Endodermal cell (in vitro differentiated cells): Measurements from ENCODE around the gene LGR4. TPM values are rescaled to one million over a fixed set of nuclear protein-coding genes. Genes with fewer than 3 reads are reported as not detected.
A peak's percentile ranks its signal among the peaks of the same experiment; 100 is the strongest.

Experiments used
- DNase-seq: peaks from one replicate; pipeline ENCODE4 v3.0.0-alpha.2; 2017
- H3K27ac ChIP-seq: 2 replicates; pipeline ENCODE4 v1.5.1; 2013; ENCODE audit warnings: mild to moderate bottlenecking, low read depth, low read length, moderate library complexity
- H3K27me3 ChIP-seq: 2 replicates; pipeline ENCODE4 v1.6.1; 2013; ENCODE audit warnings: mild to moderate bottlenecking, low read length, moderate library complexity; ENCODE audit not compliant: insufficient read depth, control insufficient read depth, poor library complexity, severe bottlenecking
- H3K36me3 ChIP-seq: 2 replicates; pipeline ENCODE4 v1.7.0; 2013; ENCODE audit warnings: mild to moderate bottlenecking, low read length, moderate library complexity; ENCODE audit not compliant: control insufficient read depth, insufficient read depth
- H3K4me1 ChIP-seq: one replicate; pipeline ENCODE4 v1.7.0; 2013; ENCODE audit warnings: low read length; ENCODE audit not compliant: control insufficient read depth, insufficient read depth
- H3K4me3 ChIP-seq: 2 replicates; pipeline ENCODE4 v1.5.1; 2013; ENCODE audit warnings: mild to moderate bottlenecking, low read length, moderate library complexity
- H3K9ac ChIP-seq: 2 replicates; pipeline ENCODE4 v1.6.1; 2013; ENCODE audit warnings: mild to moderate bottlenecking, low read length, moderate library complexity; ENCODE audit not compliant: poor library complexity, severe bottlenecking; ENCODE audit errors: extremely low read depth
- H3K9me3 ChIP-seq: 2 replicates; pipeline ENCODE4 v1.6.1; 2013; ENCODE audit warnings: mild to moderate bottlenecking, low read length, moderate library complexity; ENCODE audit not compliant: control insufficient read depth
- H3K27ac Mint-ChIP-seq: 2 replicates; pipeline ENCODE4 v1.8.0; 2020; ENCODE audit warnings: mixed read lengths
- H3K27me3 Mint-ChIP-seq: 2 replicates; pipeline ENCODE4 v1.8.0; 2021; ENCODE audit warnings: mild to moderate bottlenecking, mixed read lengths; ENCODE audit not compliant: insufficient read depth
- H3K36me3 Mint-ChIP-seq: 2 replicates; pipeline ENCODE4 v1.8.0; 2020; ENCODE audit warnings: low read depth, mixed read lengths
- H3K4me1 Mint-ChIP-seq: 2 replicates; pipeline ENCODE4 v1.8.0; 2020; ENCODE audit warnings: mixed read lengths
- H3K4me3 Mint-ChIP-seq: 2 replicates; pipeline ENCODE4 v1.8.0; 2020; ENCODE audit warnings: mild to moderate bottlenecking, moderate library complexity, mixed read lengths
- H3K9me3 Mint-ChIP-seq: 2 replicates; pipeline ENCODE4 v1.8.0; 2020; ENCODE audit warnings: mild to moderate bottlenecking, mixed read lengths
- CTCF ChIP-seq: fragments of 200-600 bp; sonication (generic); conservative IDR thresholded peaks from 2 replicates; pipeline ENCODE4 v1.5.0; 2021; ENCODE audit warnings: antibody characterized with exemption, mild to moderate bottlenecking
- WGBS, 2 experiments: methylation state at CpG; one replicate each; pipeline versions ENCODE4 v1.1.5 to v1.1.7; 2013; ENCODE audit warnings: missing lambda C conversion rate in 2 of 2, mixed read lengths in 1 of 2; ENCODE audit not compliant: insufficient coverage in 1 of 2, insufficient read length in 1 of 2; 5-methylcytosine and 5-hydroxymethylcytosine counted together
- total RNA-seq, 2 donors: library from RNA; stranded (reverse); fragmentation: NEBNext Ultra II Directional in 1 of 2; extraction: Animal tissue kit (Norgen Biotek cat#: 25700) in 1 of 2; gene quantifications; 2 replicates in 1 of 2; 3 replicates in 1 of 2; pipeline ENCODE4 v1.2.1, GENCODE V29; 2021

LGR4 gene
- total RNA-seq, 2 donors from 2014 or later: 73.7 to 75.6 TPM

- Histone ChIP-seq H3K27me3 (no peaks in the 10 kb centered on the region), H3K4me1 (peaks cover 11% of the 10 kb centered on the region), H3K9ac (no peak overlapping the region), H3K36me3 (peaks cover 13% of the 10 kb centered on the region), H3K27ac (no peak overlapping the region), H3K4me3 (no peak overlapping the region), H3K9me3 (no peaks in the 10 kb centered on the region)
- WGBS, 2 experiments: 78 to 92% methylated on average over 2 of the region's 2 CpGs
- Mint-ChIP-seq H3K27me3 (no peaks in the 10 kb centered on the region), H3K4me3 (no peak overlapping the region), H3K36me3 (peaks cover 30% of the 10 kb centered on the region), H3K4me1 (peaks cover 31% of the 10 kb centered on the region), H3K9me3 (no peaks in the 10 kb centered on the region), H3K27ac (peak overlapping the region; percentile 38)
- no peak for DNase-seq
- TF ChIP-seq CTCF: no peak
Measured at GRCh38 chr11:27331981-27332380, 140.6 kb downstream of the LGR4 start.

GRCh38 chr11:27330633-27331270 is 141.8 kb downstream of the LGR4 start:
- no peak overlapping the region for H3K9ac ChIP-seq
- Mint-ChIP-seq H3K27ac (peak overlapping the region; percentile 29), H3K9me3 (peaks cover 11% of the 10 kb centered on the region), H3K4me1 (peaks cover 31% of the 10 kb centered on the region), H3K27me3 (no peaks in the 10 kb centered on the region), H3K4me3 (no peak overlapping the region), H3K36me3 (peaks cover 34% of the 10 kb centered on the region)
- peaks cover 11% of the 10 kb centered on the region for H3K4me1 ChIP-seq
- WGBS, 2 experiments: 83 to 100% methylated on average over 1 of the region's 1 CpG
- no peak for TF ChIP-seq CTCF
- no peak for DNase-seq
- no peaks in the 10 kb centered on the region for H3K27me3 ChIP-seq
- peak overlapping the region; percentile 22 for H3K4me3 ChIP-seq
- H3K9me3 ChIP-seq: no peaks in the 10 kb centered on the region
- H3K27ac ChIP-seq: no peak overlapping the region
- H3K36me3 ChIP-seq: peaks cover 13% of the 10 kb centered on the region

- Mint-ChIP-seq H3K9me3 (peaks cover 16% of the 10 kb centered on the region), H3K27me3 (peaks cover 1% of the 10 kb centered on the region), H3K27ac (peak overlapping the region; percentile 20), H3K36me3 (peaks cover 33% of the 10 kb centered on the region), H3K4me3 (no peak overlapping the region), H3K4me1 (peaks cover 31% of the 10 kb centered on the region)
- no peak for TF ChIP-seq CTCF
- no peak overlapping the region for H3K9ac ChIP-seq
- no peak overlapping the region for H3K27ac ChIP-seq
- WGBS, 2 experiments: 80 to 96% methylated on average over 2 to 4 of the region's 4 CpGs
- no peak for DNase-seq
- no peaks in the 10 kb centered on the region for H3K27me3 ChIP-seq
- H3K4me1 ChIP-seq: peaks cover 11% of the 10 kb centered on the region
- peaks cover 13% of the 10 kb centered on the region for H3K36me3 ChIP-seq
- no peak overlapping the region for H3K4me3 ChIP-seq
- no peaks in the 10 kb centered on the region for H3K9me3 ChIP-seq
Measured at GRCh38 chr11:27329867-27330632, 142.5 kb downstream of the LGR4 start.
